Hair follicular keratinocyte (primary cell): ENCODE results near the gene APOBEC4. TPM values are rescaled to one million over a fixed set of nuclear protein-coding genes. Genes with fewer than 3 reads are reported as not detected.

ENCODE experiments used
- total RNA-seq: library from RNA; depleted of rRNA; stranded (reverse); fragments of >200 nt; gene quantifications from 2 replicates; pipeline ENCODE4 v1.2.3, GENCODE V29; 2015

APOBEC4 gene
- not detected in 2 replicates for total RNA-seq

GRCh38 chr1:183652547-183653461 is at the start of gene APOBEC4:
Gene APOBEC4, minus strand, starts transcription at chr1:183653316. Its CDS starts 4,535 bp downstream, at chr1:183648781.

GRCh38 chr1:183635606-183636333 is 17.3 kb downstream of the APOBEC4 start, which contains the start of gene ARPC5:
Gene ARPC5, minus strand, starts transcription at chr1:183635783. Its CDS starts 124 bp downstream, at chr1:183635659.

Other genes starting within 250 kb of the APOBEC4 start
- gene NMNAT2, start 234.9 kb downstream of the APOBEC4 start, total RNA-seq = 0.39 TPM in 1 of 2 replicates, not detected in the other
- gene SMG7, start 180.8 kb downstream of the APOBEC4 start, total RNA-seq = 19.5 and 21.2 TPM in 2 replicates
- 1.5 and 2.9 TPM in 2 replicates for gene NCF2, start 62.9 kb downstream of the APOBEC4 start, total RNA-seq
- gene ARPC5, start 17.5 kb downstream of the APOBEC4 start, total RNA-seq = 140 and 160 TPM in 2 replicates
- gene RGL1, start 151.8 kb upstream of the APOBEC4 start, total RNA-seq = 0.62 and 1.7 TPM in 2 replicates